Activated T-cell treated with anti-CD3 and anti-CD28 coated beads for 48 hours (primary cell): Measurements from ENCODE around the gene ALAS2.
"Not testable (repeated sequence)": the region's sequence is repeated elsewhere in the genome, so short reads cannot be mapped to it uniquely, and the experiment has no call there.

Experiments used
- DNase-seq: peaks from one replicate; pipeline ENCODE4 v3.0.0-alpha.2; 2020; ENCODE audit warnings: low read depth

ALAS2 gene

DNA sequence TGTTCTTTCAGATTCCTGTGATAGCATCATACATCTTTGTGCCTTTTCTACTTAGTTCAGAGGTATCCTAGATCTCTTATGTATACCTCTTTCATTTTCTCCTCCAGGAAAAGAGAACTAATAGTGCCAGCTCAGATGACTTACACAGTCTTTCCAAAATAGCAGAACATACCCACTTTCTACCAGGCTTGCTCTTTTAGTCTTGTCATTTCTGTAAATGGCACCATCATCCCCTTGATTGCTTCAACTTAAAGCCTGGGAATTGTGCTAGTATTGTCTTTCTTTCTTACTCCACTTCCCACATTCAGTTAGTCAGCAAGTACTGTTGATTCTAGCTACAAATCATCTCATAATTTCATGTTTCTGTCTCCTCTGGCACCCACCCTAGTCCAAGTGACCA lies 25.5 kb downstream of the ALAS2 start:
- DNase-seq, result no peak

DNA sequence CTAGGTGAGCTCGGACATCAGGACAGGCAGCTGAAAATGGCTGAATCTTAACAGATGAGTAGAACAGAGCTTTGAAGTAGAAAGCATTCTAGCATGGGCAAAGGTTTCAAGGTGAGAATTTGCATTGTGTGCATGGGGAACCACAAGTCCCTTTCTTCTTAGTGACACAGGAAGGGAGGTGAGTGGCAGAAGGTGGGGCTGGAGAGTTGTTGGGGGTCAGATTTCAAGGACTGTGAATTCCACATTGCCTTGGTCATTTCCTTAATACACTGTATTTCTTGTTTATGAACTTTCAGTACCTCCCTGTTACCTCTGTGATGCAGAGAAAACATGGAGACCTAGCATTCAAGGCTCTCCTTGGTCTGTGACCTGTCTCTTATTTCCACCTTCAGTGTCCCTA lies 26.5 kb downstream of the ALAS2 start:
- DNase-seq, result no peak

DNA sequence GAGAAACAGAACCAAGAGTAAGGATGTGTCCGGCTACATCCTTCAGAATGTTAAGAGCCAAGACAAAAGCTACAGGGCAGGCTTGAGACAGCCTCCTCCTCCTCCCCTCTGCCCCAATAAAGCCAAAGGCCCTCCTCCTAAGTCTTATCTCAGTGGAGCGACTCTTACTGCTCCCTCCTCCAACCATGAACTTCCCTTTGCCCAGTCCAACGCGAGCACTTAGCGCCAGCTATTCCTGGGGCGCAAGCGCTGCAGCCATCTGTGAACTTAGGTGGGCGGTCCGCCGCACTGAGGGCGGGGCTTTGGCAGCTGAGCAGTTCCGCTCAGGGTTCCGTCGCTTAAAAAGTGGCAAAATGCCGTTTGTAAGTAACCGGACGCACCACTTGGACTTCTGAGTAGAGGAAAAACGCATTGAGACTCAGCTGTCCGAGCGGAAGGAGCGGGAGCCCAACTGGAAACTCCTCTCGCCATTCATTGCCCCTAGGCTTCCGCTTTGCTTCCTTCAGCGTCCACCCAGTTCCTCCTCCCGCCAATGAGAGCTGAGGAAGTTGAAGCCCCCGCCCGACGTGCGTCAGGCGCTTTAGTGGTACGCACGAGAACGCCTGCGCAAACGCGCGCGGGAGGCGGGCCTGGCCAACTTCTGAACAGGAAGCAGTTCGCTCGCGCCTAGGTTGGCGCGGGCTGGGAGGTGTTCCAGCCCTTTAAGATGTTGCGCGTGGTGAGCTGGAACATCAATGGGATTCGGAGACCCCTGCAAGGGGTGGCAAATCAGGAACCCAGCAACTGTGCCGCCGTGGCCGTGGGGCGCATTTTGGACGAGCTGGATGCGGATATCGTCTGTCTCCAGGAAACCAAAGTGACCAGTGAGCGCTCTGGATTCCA lies 30.8 kb downstream of the ALAS2 start, which contains the start of gene APEX2:
Gene APEX2, plus strand, starts transcription at position 647 of the 882 bp plus-strand sequence. Its CDS starts 60 bp downstream, at position 707.
- peak; percentile 80 for DNase-seq

DNA sequence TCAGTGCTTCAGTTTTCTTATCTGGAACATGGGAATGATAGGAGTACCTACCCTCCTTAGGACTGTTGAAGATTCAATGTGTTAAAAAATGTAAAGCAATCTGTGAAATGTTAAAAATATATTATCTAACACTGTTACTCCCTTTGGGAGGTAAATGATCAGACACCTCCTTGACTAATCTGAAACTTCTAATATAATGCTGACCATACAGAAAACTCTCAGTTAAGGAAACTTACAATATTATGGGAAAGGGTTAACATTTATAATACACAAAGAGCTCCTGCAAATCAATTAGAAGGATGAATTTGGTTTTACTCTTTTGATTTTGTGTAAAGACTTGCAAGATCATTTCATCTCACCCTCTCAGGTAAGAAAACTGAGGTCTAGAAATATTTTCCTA lies 35.2 kb downstream of the ALAS2 start:
- DNase-seq, result no peak

DNA sequence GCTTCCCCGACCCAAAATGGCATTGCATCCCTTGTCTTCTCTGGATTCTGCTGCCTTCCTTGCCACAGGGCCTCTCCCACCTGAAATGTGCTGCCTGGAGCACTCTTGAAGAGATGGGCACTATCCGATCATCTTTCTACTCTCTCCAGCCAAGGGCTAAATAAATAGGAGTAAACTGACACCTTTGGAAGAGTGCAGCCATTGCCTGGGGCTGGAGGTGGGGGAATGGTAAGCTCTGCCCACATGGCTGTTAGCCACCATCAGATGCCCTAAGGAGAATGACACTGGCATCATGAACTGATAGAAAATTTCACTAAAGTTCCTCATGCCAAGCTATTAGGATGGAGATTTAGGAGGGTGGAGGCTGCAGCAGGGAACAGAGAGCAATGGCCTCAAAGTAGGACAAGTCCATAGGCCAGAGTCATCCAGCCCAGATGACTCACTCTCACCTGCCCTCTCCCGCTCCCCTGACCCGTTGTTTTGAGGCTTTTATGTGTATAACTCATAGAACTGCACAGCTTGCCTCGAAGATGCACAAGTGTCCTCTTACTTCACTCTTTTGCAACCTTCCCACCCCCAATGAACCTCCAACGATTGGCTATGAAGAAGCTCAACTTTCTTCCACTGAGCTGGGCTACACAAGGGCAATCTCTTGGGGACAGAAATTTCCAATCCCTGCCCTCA lies 36.0 kb downstream of the ALAS2 start:
- no peak for DNase-seq

DNA sequence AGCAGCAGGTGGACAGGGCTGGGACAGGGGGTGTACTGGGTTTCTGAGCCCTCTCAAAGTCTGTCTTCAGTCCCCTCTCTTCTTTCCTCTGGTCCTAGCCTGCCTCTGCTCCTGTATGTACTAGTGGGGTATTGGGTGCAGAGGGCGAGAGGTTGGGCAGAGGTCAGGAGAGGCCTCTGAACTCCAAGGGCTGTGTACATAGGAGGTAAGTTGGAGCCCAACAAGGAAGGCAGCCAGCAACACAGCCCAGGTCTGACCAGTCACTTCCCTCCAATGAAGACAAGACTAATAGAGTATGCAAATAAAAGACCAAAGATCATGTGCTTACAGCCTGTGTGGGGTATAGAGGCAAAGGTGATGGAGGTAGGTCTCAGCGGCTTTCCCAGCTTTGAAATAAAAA lies 36.7 kb downstream of the ALAS2 start, which contains the start of gene PFKFB1:
Gene PFKFB1, minus strand, starts transcription at position 90 of the 400 bp plus-strand sequence. CDS start 181 bp downstream, outside the sequence.
- DNase-seq, result no peak

DNA sequence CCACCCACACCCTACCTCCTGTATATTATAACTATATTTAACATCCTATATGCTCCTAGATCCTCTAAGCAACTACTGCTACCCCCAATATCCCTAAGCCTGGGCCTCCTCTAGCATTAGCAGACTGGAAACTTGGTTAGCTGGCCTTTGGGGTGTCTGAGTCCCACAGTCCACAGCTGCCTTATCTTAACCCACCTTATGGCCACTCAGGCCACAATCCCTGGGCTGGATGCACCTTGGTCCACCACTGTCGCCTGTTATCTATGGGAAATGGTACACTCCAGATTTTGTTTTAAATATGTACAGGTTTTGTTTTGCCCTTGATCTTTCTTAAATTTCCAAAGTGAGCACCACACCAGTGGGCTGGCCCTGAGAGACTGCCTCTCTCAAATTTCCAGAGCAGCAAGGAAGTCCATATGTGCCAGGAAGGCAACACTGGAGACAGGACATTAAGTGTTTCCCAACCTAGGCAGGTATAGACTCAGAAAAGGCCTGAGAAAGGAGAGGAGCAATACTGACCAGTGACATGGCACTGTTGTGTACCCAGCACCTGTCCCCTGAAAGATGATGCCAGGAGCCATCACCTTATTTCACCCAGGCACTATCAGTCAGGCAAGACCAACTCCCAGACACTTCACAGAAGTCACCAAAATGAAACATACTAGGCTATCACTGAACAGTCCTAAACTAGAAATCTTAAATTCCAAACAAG lies 37.7 kb downstream of the ALAS2 start:
- no peak for DNase-seq

DNA sequence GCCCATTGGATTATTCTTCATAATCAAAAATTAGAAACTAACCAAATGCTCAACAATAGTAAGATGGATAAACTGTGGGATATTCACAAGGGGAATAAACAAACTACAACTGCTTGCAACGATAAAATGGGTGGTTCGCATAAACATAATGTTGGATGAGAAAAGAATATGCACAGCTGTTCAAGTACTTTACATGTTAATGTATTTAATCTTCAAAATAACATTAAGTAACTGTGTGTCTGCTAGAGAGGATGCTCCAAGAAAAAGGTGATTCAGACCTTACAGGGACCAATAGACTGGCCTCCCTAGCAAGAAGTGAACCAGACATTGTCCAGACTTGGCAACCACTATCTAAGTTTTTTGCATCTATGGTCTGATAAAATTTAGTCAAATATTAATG lies 39.1 kb downstream of the ALAS2 start:
- DNase-seq, result no peak

DNA sequence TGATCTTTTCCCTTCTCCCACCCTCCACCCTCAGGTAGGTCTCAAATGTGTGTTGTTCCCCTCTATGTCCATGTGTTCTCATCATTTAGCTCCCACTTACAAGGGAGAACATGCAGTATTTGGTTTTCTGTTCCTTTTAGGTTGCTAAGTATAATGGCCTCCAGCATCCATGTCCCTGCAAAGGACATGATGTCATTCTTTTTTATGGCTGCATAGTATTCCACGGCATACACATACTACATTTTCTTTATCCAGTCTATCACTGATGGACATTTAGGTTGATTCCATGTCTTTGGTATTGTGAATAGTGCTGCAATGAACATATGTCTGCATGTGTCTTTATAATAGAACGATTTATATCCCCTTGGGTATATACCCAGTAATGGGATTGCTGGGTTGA lies 47.5 kb downstream of the ALAS2 start:
- not testable (repeated sequence) for DNase-seq

DNA sequence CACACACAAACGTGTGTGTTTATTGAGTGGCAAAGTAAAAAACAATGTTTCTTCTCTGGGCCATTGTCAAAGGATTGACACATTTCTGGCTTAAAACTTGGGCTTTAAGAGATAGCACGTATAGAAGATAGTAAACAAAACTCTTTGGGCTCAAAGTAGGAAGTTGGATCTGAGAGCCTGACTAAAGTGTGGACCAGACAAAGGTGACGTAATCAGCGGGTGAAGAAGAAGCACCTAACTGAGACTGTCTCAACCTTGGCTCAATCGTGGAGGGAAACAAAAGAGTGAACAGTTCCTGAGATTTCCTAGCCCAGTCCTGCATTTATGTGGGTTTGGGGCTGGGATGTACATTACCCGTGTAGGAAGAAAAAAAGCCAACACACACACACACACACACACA lies 50.4 kb downstream of the ALAS2 start:
- DNase-seq, result no peak

DNA sequence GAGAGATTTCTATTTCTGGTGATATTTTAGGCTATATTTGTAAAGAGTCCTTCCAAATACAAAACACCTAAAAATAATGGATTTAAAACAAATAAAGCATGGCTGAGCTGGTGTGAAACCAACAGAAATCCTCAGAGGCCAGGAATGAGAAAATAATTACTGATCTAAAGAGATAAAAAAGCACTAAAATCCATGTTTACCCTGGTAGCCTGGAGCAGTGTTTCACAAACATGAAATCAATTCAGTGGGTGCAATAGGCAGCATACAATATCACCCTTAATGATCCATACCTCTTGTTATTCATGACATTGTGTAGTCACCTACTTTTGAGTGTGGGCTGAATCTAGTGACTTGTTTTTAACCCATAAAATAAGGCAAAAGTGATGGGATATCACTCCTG lies 51.3 kb downstream of the ALAS2 start:
- DNase-seq, result no peak

DNA sequence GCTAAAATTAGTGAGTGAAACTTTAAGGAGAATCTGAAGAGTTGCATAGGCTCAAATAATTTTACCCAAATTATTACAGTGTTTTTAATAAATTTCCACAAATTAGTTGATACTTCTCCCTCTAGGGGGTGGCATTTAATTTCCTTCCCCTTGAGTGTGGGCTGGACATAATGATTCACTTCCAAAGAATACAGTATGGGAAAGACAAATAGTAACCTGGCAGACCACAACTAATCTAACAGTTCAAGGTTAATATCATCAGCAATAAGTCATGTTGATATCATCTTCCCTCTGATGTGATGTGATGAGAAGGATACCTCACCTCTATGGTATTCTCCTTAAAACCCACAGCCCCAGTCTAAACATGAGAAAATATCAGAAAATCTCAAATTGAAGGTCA lies 52.3 kb downstream of the ALAS2 start:
- DNase-seq, result no peak

DNA sequence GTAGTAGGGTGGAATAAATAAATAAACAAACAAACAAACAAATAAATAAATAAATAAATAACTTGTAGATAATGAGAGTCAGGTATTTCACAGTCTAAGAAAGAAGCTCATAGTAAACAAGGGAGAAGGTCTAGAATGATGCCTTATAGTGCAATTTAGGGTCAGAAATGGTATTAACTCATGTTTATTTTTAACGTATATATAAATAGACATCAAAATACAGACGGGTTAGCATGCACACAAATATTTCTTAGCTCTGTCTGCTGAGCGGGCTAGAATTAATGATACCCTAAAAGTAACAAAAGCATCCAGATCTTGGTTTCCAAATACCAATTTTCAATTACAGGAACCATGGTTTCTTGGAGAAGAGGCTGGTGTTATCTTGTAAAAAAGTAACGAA lies 53.4 kb downstream of the ALAS2 start:
- DNase-seq, result no peak

DNA sequence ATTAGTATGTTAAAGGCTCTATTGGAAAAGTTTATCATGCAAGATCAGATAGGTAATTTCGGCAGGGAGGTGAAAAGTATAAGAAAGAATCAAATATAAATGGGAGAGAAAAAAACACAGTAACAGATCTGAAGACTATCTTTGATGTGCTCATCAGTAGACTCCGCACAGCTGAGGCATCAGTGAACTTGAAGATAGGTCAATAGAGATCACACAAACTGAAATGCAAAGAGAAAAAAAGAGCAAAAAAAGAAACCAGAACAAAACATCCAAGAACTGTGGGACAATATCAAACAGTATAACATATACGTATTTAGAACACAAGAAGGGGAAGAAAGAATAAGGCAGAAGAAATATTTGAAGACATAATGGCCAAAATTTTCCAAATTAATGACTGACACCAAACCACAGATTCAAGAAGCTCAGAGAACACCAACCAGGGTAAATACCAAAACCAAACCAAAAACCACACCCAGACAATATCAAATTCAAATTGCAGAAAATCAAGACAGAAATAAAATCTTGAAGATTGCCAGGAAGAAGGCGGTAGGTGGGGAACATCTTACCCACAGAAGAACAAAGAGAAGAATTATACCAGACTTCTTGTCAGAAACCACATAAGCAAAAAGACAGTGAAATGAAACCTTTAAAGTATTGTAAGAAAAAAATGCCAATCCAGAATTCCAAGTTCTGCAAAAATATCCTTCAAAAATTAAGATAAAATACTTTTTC lies 65.8 kb downstream of the ALAS2 start:
- DNase-seq, result no peak

DNA sequence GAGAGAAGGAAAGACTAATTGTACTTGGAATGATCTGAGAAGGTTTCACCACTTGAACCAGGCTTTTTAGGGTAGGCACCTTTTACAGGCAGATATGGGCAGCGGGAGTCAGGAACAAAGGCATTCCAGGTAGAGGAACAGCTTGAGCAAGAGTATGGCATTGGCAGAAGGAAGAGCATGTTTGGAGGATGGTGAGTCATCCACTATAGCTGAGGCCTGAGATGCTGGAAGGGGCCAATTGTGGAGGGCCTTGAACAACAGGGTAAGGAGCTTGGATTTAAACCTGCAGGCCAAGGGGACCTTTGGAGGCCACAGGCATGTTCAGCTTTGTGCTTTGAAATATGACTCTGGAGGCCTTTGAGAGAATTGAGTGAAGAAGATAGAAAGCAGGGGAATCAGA lies 69.0 kb downstream of the ALAS2 start:
- no peak for DNase-seq
